Spinal cord (tissue), 10 donors: ENCODE measurements around the gene NR1H2. TPM values are rescaled to one million over a fixed set of nuclear protein-coding genes. Genes with fewer than 3 reads are reported as not detected.
"Not testable (repeated sequence)": the region's sequence is repeated elsewhere in the genome, so short reads cannot be mapped to it uniquely, and the experiment has no call there.

Experiments
- DNase-seq, 6 donors: peaks; one replicate each; pipeline versions ENCODE4 v3.0.0 to v3.0.0-alpha.2; 2013 to 2015; ENCODE audit warnings: low spot score in 6 of 6, low read depth in 4 of 6
- H3K27ac ChIP-seq: one replicate; pipeline ENCODE4 v1.5.1; 2013; ENCODE audit warnings: low read depth, low read length, control low read depth
- H3K27me3 ChIP-seq: one replicate; pipeline ENCODE4 v1.6.1; 2013; ENCODE audit warnings: low read length; ENCODE audit not compliant: control insufficient read depth, insufficient read depth
- H3K36me3 ChIP-seq: one replicate; pipeline ENCODE4 v1.6.1; 2013; ENCODE audit warnings: low read length; ENCODE audit not compliant: control insufficient read depth, insufficient read depth
- H3K4me1 ChIP-seq: one replicate; pipeline ENCODE4 v1.6.1; 2013; ENCODE audit warnings: low read length; ENCODE audit not compliant: control insufficient read depth, insufficient read depth
- H3K4me3 ChIP-seq: one replicate; pipeline ENCODE4 v1.5.1; 2013; ENCODE audit warnings: low read depth, low read length, control low read depth
- H3K9me3 ChIP-seq: one replicate; pipeline ENCODE4 v1.6.1; 2013; ENCODE audit warnings: low read length; ENCODE audit not compliant: control insufficient read depth, insufficient read depth
- WGBS: methylation state at CpG from one replicate; pipeline ENCODE4 v1.1.5; 2013; ENCODE audit warnings: missing lambda C conversion rate; ENCODE audit not compliant: insufficient coverage; 5-methylcytosine and 5-hydroxymethylcytosine counted together
- long read RNA-seq, 4 donors: transcript quantifications; one replicate each; lab custom pipeline, GENCODE V29; 2026
- polyA plus RNA-seq, 2 donors: library from polyadenylated mRNA; unstranded; fragments of 120-200 nt; gene quantifications; one replicate each; pipeline ENCODE4 v1.2.1, GENCODE V29; 2013; ENCODE audit not compliant: insufficient read length in 2 of 2
- total RNA-seq, 2 donors: library from RNA; depleted of rRNA in 1 of 2; stranded (reverse); fragments of 120-200 nt in 1 of 2; fragments of >200 nt in 1 of 2; gene quantifications; one replicate each; pipeline versions ENCODE4 v1.2.3 to v1.2.4, GENCODE V29; 2013 to 2014
- donor health status: healthy.

The NR1H2 gene
- total RNA-seq (10 to 100 TPM; 24.4 to 45.2 TPM), polyA plus RNA-seq (10 to 100 TPM; 35.2 to 38.2 TPM)
- long read RNA-seq, donor 1, transcript NR1H2-201 (10 exons, 1,998 nt) = major isoform, 18 of 19 reads
- long read RNA-seq, donor 1, partial matches to known transcripts = 0 of 19 reads
- long read RNA-seq, donor 1, other reads (novel, unspliced or antisense) = 0 of 19 reads
- long read RNA-seq, donor 2, partial matches to known transcripts = 0 of 4 reads
- long read RNA-seq, donor 2, other reads (novel, unspliced or antisense) = 0 of 4 reads
- long read RNA-seq, donor 3, transcript NR1H2-201 (10 exons, 1,998 nt) = major isoform, 5 of 6 reads
- long read RNA-seq, donor 3, partial matches to known transcripts = 0 of 6 reads
- long read RNA-seq, donor 3, other reads (novel, unspliced or antisense) = 0 of 6 reads
- long read RNA-seq, donor 4, transcript NR1H2-201 (10 exons, 1,998 nt) = major isoform, 14 of 22 reads
- long read RNA-seq, donor 4, partial matches to known transcripts = 7 of 22 reads
- long read RNA-seq, donor 4, other reads (novel, unspliced or antisense) = 0 of 22 reads

GRCh38 chr19:50376166-50377050 lies at the start of gene NR1H2:
Gene NR1H2 (plus strand): TSS chr19:50376457. CDS start chr19:50377606, 1,149 bp downstream.
- H3K4me3 ChIP-seq = peak within 1 kb of the TSS; percentile 68
- peak; percentile 93 to 99 (median 96) for DNase-seq
- H3K4me1 ChIP-seq = peaks cover 25% of the 10 kb centered on the region
- peaks cover 42% of the 10 kb centered on the region for H3K36me3 ChIP-seq
- H3K27ac ChIP-seq = peak within 1 kb of the TSS; percentile 96
- under 1% methylated on average over 55 of the region's 67 CpGs for WGBS
- H3K9me3 ChIP-seq = no peaks in the 10 kb centered on the region
- H3K27me3 ChIP-seq = no peaks in the 10 kb centered on the region

- H3K4me1 ChIP-seq = peaks cover 59% of the 10 kb centered on the region
- no peak for DNase-seq
- 36% methylated on average over 4 of the region's 4 CpGs for WGBS
- H3K27ac ChIP-seq = no peak overlapping the region
- H3K4me3 ChIP-seq = no peak overlapping the region
- H3K27me3 ChIP-seq = peaks cover 28% of the 10 kb centered on the region
- H3K36me3 ChIP-seq = peaks cover 24% of the 10 kb centered on the region
- H3K9me3 ChIP-seq = no peaks in the 10 kb centered on the region
Observed at GRCh38 chr19:50327013-50327412, 49.2 kb upstream of the NR1H2 start.

GRCh38 chr19:50327461-50328223 lies 48.6 kb upstream of the NR1H2 start:
- no peak for DNase-seq
- Histone ChIP-seq H3K27ac (no peak overlapping the region), H3K27me3 (peaks cover 28% of the 10 kb centered on the region), H3K36me3 (peaks cover 18% of the 10 kb centered on the region), H3K9me3 (no peaks in the 10 kb centered on the region), H3K4me1 (peaks cover 65% of the 10 kb centered on the region), H3K4me3 (no peak overlapping the region)
- WGBS = 10% methylated on average over 20 of the region's 20 CpGs

- under 1% methylated on average over 104 of the region's 104 CpGs for WGBS
- peak in 1 of 6 donors; percentile 50 for DNase-seq
- Histone ChIP-seq H3K9me3 (no peaks in the 10 kb centered on the region), H3K27ac (no peak overlapping the region), H3K36me3 (peaks cover 11% of the 10 kb centered on the region), H3K4me1 (peaks cover 72% of the 10 kb centered on the region), H3K4me3 (peak overlapping the region; percentile 26), H3K27me3 (peaks cover 28% of the 10 kb centered on the region)
Observed at GRCh38 chr19:50328224-50328872, 47.9 kb upstream of the NR1H2 start.

GRCh38 chr19:50328873-50329145 lies 47.4 kb upstream of the NR1H2 start:
- no peak overlapping the region for H3K4me3 ChIP-seq
- 0% methylated on average over 21 of the region's 40 CpGs for WGBS
- H3K9me3 ChIP-seq = no peaks in the 10 kb centered on the region
- no peak for DNase-seq
- no peak overlapping the region for H3K27ac ChIP-seq
- H3K4me1 ChIP-seq = peaks cover 74% of the 10 kb centered on the region
- H3K27me3 ChIP-seq = peaks cover 28% of the 10 kb centered on the region
- peaks cover 6% of the 10 kb centered on the region for H3K36me3 ChIP-seq

- Histone ChIP-seq H3K9me3 (no peaks in the 10 kb centered on the region), H3K36me3 (peaks cover under 1% of the 10 kb centered on the region), H3K4me3 (peak within 1 kb of the TSS; percentile 36), H3K4me1 (peaks cover 76% of the 10 kb centered on the region), H3K27me3 (peaks cover 28% of the 10 kb centered on the region), H3K27ac (peak within 1 kb of the TSS; percentile 93)
- peak; percentile 88 to 100 (median 98) for DNase-seq
- under 1% methylated on average over 40 of the region's 43 CpGs for WGBS
Observed at GRCh38 chr19:50329146-50329925, 46.9 kb upstream of the NR1H2 start, which contains the start of gene KCNC3. Gene KCNC3 (minus strand): TSS chr19:50329377. CDS start chr19:50329082, 295 bp downstream.

GRCh38 chr19:50329926-50330294 lies 46.3 kb upstream of the NR1H2 start:
- Histone ChIP-seq H3K27me3 (peaks cover 28% of the 10 kb centered on the region), H3K4me3 (peak overlapping the region; percentile 36), H3K4me1 (peaks cover 71% of the 10 kb centered on the region), H3K27ac (peak overlapping the region; percentile 93)
- H3K9me3 ChIP-seq, H3K36me3 ChIP-seq, DNase-seq: not testable (repeated sequence)
- 12% methylated on average over 7 of the region's 18 CpGs for WGBS

GRCh38 chr19:50330365-50331078 lies 45.7 kb upstream of the NR1H2 start:
- DNase-seq = peak in 5 of 6 donors; percentile 70 to 97 (median 88)
- peaks cover 65% of the 10 kb centered on the region for H3K4me1 ChIP-seq
- peak overlapping the region; percentile 36 for H3K4me3 ChIP-seq
- H3K27me3 ChIP-seq = peaks cover 28% of the 10 kb centered on the region
- peak overlapping the region; percentile 93 for H3K27ac ChIP-seq
- WGBS = under 1% methylated on average over 44 of the region's 48 CpGs
- no peaks in the 10 kb centered on the region for H3K9me3 ChIP-seq
- no peaks in the 10 kb centered on the region for H3K36me3 ChIP-seq
